GM13977 (cell line): ENCODE measurements around the gene CPLX3.

Experiments used
- DNase-seq: peaks from one replicate; pipeline ENCODE4 v3.0.0; 2012; ENCODE audit warnings: low spot score
- in situ Hi-C: fragments of 300-500 bp; cut with MboI; formaldehyde crosslinking; loops from one replicate; pipeline ENCODE4 v1.12.0; 2022; ENCODE audit warnings: low sequenced_read_pairs, low pct_unique_long_range_greater_than_20kb, mixed read lengths, inconsistent platforms; ENCODE audit not compliant: unreplicated experiment
- TF ChIP-seq, protein P1 (sequence below): IDR thresholded peaks from 2 replicates; pipeline ENCODE4 v1.5.1; 2012; ENCODE audit warnings: mild to moderate bottlenecking, control low read depth; ENCODE audit not compliant: insufficient read depth; ENCODE audit errors: extremely low read depth, missing control alignments

Gene CPLX3

DNA sequence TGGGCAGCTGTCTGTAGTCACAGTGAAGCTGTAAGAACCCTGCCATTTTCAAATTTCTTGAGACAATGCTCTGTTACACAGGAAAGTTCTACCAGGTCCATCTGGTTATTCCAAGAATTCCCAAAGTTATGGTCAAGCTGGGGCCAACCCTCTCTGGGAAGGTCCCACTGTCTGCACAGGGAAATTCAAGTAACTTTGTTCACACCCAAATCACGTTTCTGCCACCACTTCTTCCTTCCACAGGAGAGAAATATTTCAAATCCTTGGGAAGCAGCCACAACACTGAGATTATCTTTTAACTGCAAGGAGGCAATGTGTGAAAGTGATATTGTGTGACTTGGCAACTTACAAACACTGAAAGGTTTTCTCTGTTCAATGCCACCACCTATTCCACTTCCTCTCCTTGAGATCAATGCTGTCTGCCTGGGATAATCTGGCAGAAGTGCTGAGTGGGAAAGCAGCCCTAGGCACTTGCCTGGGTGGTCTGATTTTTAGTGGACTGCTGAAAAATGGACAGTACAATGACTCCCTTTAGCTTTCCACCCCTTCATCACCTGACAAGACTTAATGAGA lies 41.1 kb downstream of the CPLX3 start:
- TF ChIP-seq, protein P1, sequence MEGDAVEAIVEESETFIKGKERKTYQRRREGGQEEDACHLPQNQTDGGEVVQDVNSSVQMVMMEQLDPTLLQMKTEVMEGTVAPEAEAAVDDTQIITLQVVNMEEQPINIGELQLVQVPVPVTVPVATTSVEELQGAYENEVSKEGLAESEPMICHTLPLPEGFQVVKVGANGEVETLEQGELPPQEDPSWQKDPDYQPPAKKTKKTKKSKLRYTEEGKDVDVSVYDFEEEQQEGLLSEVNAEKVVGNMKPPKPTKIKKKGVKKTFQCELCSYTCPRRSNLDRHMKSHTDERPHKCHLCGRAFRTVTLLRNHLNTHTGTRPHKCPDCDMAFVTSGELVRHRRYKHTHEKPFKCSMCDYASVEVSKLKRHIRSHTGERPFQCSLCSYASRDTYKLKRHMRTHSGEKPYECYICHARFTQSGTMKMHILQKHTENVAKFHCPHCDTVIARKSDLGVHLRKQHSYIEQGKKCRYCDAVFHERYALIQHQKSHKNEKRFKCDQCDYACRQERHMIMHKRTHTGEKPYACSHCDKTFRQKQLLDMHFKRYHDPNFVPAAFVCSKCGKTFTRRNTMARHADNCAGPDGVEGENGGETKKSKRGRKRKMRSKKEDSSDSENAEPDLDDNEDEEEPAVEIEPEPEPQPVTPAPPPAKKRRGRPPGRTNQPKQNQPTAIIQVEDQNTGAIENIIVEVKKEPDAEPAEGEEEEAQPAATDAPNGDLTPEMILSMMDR, result no peak
- in situ Hi-C loops, result no loop called here
- DNase-seq, result no peak

DNA sequence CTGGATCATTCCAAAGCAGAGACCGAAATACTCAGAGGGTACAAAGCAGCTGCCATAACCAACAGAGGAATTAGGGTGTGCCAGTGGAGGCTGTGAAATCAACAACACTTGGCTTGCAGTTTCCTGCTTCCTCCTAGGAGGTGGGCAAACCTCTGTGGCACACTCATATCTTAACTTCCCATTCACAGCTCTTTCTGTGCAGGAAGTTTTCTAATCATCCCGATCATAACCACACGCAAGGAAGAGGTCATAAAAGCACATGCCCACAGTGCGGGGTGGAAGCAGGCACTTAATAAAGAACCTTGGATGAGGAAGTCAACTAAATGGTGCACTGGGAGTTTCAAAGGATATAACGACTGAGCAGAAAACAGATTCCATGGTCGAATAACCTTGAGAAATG lies 41.6 kb downstream of the CPLX3 start:
- TF ChIP-seq, protein P1, result no peak
- in situ Hi-C loops, result no loop called here
- DNase-seq, result no peak

DNA sequence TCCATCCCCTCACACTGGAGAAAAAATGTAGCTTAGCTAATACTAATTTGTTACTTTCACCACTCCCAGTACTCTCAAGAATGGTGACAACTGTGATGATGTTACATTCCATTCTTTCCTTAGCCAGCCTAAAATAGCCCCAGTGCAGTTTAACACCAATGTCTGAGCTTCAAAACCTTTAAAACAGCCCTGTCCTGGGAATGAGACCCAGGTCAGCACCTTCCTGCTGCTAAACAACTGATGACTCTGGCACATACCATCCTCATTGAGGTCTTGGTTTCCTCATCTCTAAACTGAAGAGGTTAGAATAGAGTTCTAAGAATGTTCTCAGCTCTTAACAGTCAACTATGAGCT lies 42.9 kb downstream of the CPLX3 start:
- no peak for DNase-seq
- TF ChIP-seq, protein P1, result no peak
- in situ Hi-C loops, result no loop called here

DNA sequence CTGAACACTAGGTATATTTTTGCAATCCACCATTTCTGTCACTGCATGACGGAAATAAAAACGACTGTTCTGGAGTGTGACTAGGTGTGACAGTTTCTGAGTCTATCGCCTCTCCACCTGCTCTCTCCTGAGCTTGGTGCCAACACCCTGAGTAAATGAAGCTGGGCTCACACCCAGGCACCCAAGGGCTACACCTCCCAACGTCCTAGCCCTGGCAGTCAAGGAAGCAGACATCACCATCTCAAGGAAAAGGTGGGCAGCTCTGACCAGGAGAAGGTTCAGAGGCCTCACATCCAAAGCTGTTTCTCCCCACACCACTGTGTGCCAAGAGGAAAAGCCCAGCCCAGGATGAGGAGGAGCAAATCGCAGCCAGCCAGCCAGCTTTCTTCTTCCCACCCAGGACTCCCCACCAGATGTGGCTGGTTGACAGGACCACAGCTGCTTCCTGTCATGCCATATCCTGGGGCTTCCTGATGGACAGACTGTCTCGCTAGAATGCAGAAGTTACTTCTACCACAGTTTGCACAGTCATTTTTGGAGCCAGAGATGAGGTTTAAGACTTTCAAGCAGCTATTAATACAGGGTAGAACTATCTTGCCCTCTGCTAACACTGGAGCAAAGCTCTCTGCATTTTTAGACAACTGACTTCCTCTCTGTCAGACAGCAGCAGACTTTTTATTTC lies 43.4 kb downstream of the CPLX3 start:
- in situ Hi-C loops, result no loop called here
- TF ChIP-seq, protein P1, result no peak
- DNase-seq, result peak; percentile 78

DNA sequence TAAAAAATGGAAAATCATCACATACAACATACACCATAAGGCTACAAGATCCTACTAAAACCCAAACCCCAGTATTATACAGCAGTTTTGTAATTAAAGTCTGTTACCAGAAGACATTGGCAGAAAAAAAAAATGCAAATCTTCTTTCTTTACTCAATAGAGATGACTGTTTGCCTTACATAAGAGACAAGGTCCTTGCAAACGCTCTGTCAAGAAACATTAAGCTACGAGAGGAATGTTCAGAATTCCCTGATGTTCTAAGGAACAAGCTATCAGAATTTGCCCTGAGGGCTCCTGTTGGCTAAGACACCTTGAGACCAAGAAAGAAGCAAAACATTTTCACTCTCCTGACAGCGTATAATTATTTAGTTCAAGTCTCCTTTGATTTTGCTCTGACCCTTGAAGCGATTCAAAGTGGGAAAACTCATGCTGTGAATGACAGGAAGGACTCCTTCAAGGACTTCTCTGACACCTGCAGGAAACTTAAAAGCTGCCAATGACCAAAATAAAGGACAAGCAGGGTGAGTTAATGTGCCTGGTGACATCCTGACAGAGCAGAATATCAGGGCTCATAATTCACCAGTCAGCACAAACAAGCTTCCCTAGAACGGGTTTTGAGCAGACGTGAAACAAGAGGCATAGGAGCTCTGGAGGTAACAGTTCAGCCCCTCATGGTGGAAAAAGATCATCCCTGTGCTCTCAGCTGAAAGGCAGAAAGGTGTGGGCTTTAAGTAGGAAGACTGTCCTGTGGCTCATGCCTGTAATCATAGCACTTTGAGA lies 44.2 kb downstream of the CPLX3 start:
- TF ChIP-seq, protein P1, result no peak
- in situ Hi-C loops, result no loop called here

DNA sequence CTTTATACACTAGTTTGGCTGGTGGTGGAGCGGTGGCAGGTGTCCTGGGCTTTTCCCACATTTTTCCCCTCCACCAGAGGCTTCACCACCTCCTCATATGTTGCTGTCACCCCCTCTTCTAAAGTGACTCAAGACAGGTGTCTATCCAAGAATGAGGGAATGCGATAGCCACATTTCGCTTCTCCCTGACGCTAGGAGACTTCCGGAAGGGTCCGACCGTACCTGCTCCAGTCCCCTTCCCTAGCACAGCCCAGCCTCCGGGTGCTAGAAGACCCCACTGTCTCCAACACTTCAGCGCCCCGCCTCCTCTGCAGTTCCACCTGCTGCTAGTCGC lies 46.2 kb downstream of the CPLX3 start:
- no peak for DNase-seq
- TF ChIP-seq, protein P1, result no peak
- in situ Hi-C loops, result no loop called here

More for the DNA sequence above, 44.2 kb downstream of the CPLX3 start:
- DNase-seq, result no peak
